ENCODE data around the gene WNT8A.

DNA sequence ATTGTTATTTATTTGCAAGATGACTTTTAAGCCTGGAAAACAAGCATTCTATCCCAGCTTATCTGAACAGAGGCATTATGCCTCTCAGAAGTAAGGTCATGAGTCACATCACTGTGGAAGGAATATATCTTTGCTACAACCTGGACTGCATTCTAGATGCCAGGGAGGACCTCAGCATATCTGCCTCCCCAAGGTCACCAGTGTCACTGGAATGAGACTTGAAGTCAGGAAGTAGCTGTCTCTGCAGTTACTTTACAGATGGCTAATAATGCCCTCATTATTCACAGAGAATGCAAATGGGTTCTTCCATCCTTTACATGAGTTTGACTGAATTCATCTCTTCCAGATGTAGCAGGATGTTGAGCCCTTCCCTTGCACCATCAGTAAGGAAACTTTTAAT, 46.6 kb upstream of the WNT8A start:
- TF ChIP-seq, protein P1, sequence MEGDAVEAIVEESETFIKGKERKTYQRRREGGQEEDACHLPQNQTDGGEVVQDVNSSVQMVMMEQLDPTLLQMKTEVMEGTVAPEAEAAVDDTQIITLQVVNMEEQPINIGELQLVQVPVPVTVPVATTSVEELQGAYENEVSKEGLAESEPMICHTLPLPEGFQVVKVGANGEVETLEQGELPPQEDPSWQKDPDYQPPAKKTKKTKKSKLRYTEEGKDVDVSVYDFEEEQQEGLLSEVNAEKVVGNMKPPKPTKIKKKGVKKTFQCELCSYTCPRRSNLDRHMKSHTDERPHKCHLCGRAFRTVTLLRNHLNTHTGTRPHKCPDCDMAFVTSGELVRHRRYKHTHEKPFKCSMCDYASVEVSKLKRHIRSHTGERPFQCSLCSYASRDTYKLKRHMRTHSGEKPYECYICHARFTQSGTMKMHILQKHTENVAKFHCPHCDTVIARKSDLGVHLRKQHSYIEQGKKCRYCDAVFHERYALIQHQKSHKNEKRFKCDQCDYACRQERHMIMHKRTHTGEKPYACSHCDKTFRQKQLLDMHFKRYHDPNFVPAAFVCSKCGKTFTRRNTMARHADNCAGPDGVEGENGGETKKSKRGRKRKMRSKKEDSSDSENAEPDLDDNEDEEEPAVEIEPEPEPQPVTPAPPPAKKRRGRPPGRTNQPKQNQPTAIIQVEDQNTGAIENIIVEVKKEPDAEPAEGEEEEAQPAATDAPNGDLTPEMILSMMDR (IDR thresholded peaks at IDR 0.05) = no peak
- no peak for TF ChIP-seq POLR2A (IDR thresholded peaks at IDR 0.05)

All from upper lobe of left lung (tissue), 4 donors.